HCT116 (cell line): ENCODE data around the gene PAPPA2. TPM values are rescaled to one million over a fixed set of nuclear protein-coding genes. Genes with fewer than 3 reads are reported as not detected.

Experiments used
- ATAC-seq: fragments of 200-7000 bp; cut with Tn5 transposase; 2 replicates; pipeline ENCODE4 v1.9.1; 2020; ENCODE audit warnings: mild to moderate bottlenecking, moderate library complexity
- BruUV-seq: library from RNA; stranded (reverse); fragments of 400-500 nt; replicated peaks from 2 replicates; lab custom pipeline; 2021; lab: Mats Ljungman, UMichigan
- CTCF ChIA-PET: fragments of 300-600 bp; sonication (Branson Sonifier 250); formaldehyde crosslinking; loops from one replicate; lab custom pipeline; 2021; ENCODE audit warnings: antibody characterized with exemption; lab: Charles Lee
- POLR2A ChIA-PET: fragments of 300-600, 350-600 bp; sonication (Branson Sonifier 250); formaldehyde crosslinking; loops from one replicate; lab custom pipeline; 2021; ENCODE audit warnings: antibody characterized with exemption; lab: Charles Lee
- RAD21 ChIA-PET, 2 experiments: fragments of 300-600 bp; sonication (Branson Sonifier 250); formaldehyde crosslinking; loops; one replicate each; lab custom pipeline; 2023; ENCODE audit warnings: low total read pairs in 2 of 2; ENCODE audit not compliant: uncharacterized antibody in 2 of 2, unreplicated experiment in 2 of 2, low non-redundant PET in 1 of 2; lab: Charles Lee
- DNase-seq: peaks from one replicate; pipeline ENCODE4 v3.0.0-alpha.2; 2010; ENCODE audit warnings: low read depth, low spot score
- H2AFZ ChIP-seq: fragments of 200-600 bp; shearing (Covaris generic), sonication (generic); 2 replicates; pipeline ENCODE4 v1.6.1; 2017; ENCODE audit warnings: low read depth, mixed run types, mixed read lengths, antibody characterized with exemption, low read length; ENCODE audit not compliant: poor library complexity, severe bottlenecking
- H3K27ac ChIP-seq: 2 replicates; pipeline ENCODE4 v1.5.1; 2012; ENCODE audit warnings: low read depth, low read length
- H3K27me3 ChIP-seq: fragments of 200-600 bp; sonication (generic); 2 replicates; pipeline ENCODE4 v1.6.1; 2016; ENCODE audit warnings: mixed run types, low read length, mixed read lengths; ENCODE audit not compliant: insufficient read depth
- H3K36me3 ChIP-seq, 2 experiments: fragments of 200-500 bp in 1 of 2; fragments of 200-600 bp in 1 of 2; sonication (Bioruptor generic) in 1 of 2; sonication (generic) in 1 of 2; 2 replicates each; pipeline versions ENCODE4 v1.5.1 to v1.6.1; 2014 to 2016; ENCODE audit warnings: low read length in 2 of 2, inconsistent platforms in 1 of 2, mixed read lengths in 1 of 2, mixed run types in 1 of 2; ENCODE audit not compliant: insufficient read depth in 2 of 2, control insufficient read depth in 1 of 2
- H3K4me1 ChIP-seq, 2 experiments: fragments of 200-600 bp in 1 of 2; sonication (generic) in 1 of 2; 2 replicates each; pipeline versions ENCODE4 v1.5.1 to v1.6.1; 2012 to 2017; ENCODE audit warnings: low read length in 2 of 2, inconsistent platforms in 1 of 2, mild to moderate bottlenecking in 1 of 2, mixed read lengths in 1 of 2, mixed run types in 1 of 2, moderate library complexity in 1 of 2; ENCODE audit not compliant: insufficient read depth in 2 of 2, control insufficient read depth in 1 of 2
- H3K4me2 ChIP-seq: fragments of 200-600 bp; sonication (generic); 2 replicates; pipeline ENCODE4 v1.6.1; 2017; ENCODE audit warnings: mixed run types, low read length, mixed read lengths
- H3K4me3 ChIP-seq, 2 experiments: fragments of 200-600 bp in 1 of 2; sonication (generic) in 1 of 2; replicated peaks in 1 of 2; 2 replicates each; pipeline ENCODE4 v1.5.1; 2011 to 2016; ENCODE audit warnings: low read length in 2 of 2, control low read depth in 1 of 2, low read depth in 1 of 2, mild to moderate bottlenecking in 1 of 2, mixed read lengths in 1 of 2, mixed run types in 1 of 2
- H3K79me2 ChIP-seq: fragments of 200-600 bp; sonication (generic); 2 replicates; pipeline ENCODE4 v1.6.1; 2017; ENCODE audit warnings: mild to moderate bottlenecking, mixed run types, low read length, moderate library complexity, mixed read lengths; ENCODE audit not compliant: insufficient read depth
- H3K9ac ChIP-seq: fragments of 200-600 bp; sonication (generic); 2 replicates; pipeline ENCODE4 v1.6.1; 2016; ENCODE audit warnings: low read length, mixed read lengths
- H3K9me2 ChIP-seq: fragments of 200-600 bp; sonication (generic), shearing (Covaris generic); 2 replicates; pipeline ENCODE4 v1.6.1; 2017; ENCODE audit warnings: mixed run types, mild to moderate bottlenecking, moderate library complexity; ENCODE audit not compliant: insufficient read depth
- H3K9me3 ChIP-seq, 2 experiments: fragments of 200-500 bp in 1 of 2; fragments of 200-600 bp in 1 of 2; sonication (Bioruptor generic) in 1 of 2; sonication (generic) in 1 of 2; 2 replicates each; pipeline ENCODE4 v1.6.1; 2014 to 2017; ENCODE audit warnings: low read length in 2 of 2, mixed read lengths in 2 of 2, inconsistent platforms in 1 of 2, low read depth in 1 of 2, mild to moderate bottlenecking in 1 of 2, mixed run types in 1 of 2, moderate library complexity in 1 of 2; ENCODE audit not compliant: control insufficient read depth in 1 of 2, insufficient read depth in 1 of 2
- H4K20me1 ChIP-seq: fragments of 200-600 bp; sonication (generic), shearing (Covaris generic); 2 replicates; pipeline ENCODE4 v1.6.1; 2017; ENCODE audit warnings: mixed run types, mild to moderate bottlenecking, moderate library complexity; ENCODE audit not compliant: insufficient read depth
- ATF3 ChIP-seq: IDR thresholded peaks from 2 replicates; pipeline ENCODE4 v1.6.1; 2012
- CBX3 ChIP-seq: IDR thresholded peaks from 2 replicates; pipeline ENCODE4 v1.6.1; 2012; ENCODE audit warnings: low read depth
- CEBPB ChIP-seq: IDR thresholded peaks from 2 replicates; pipeline ENCODE4 v1.6.1; 2012; ENCODE audit warnings: low read depth
- CTCF ChIP-seq, 3 experiments: fragments of 200-600 bp in 1 of 3; sonication (generic) in 1 of 3; IDR thresholded peaks in 2 of 3; conservative IDR thresholded peaks in 1 of 3; 2 replicates each; pipeline ENCODE4 v1.5.1; 2012 to 2017; ENCODE audit warnings: low read depth in 2 of 3, low read length in 2 of 3, antibody characterized with exemption in 1 of 3, borderline replicate concordance in 1 of 3, control low read depth in 1 of 3, mild to moderate bottlenecking in 1 of 3, mixed read lengths in 1 of 3, mixed run types in 1 of 3, moderate library complexity in 1 of 3; ENCODE audit not compliant: insufficient read depth in 1 of 3
- EZH2 ChIP-seq: fragments of 200-600 bp; sonication (generic); IDR thresholded peaks from 2 replicates; pipeline ENCODE4 v1.6.1; 2017; ENCODE audit warnings: antibody characterized with exemption, mixed run types
- FOSL1 ChIP-seq: IDR thresholded peaks from 2 replicates; pipeline ENCODE4 v1.6.1; 2012; ENCODE audit warnings: low read depth
- JUND ChIP-seq: IDR thresholded peaks from 2 replicates; pipeline ENCODE4 v1.6.1; 2012
- MAX ChIP-seq: IDR thresholded peaks from 2 replicates; pipeline ENCODE4 v1.6.1; 2012
- POLR2A ChIP-seq: IDR thresholded peaks from 2 replicates; pipeline ENCODE4 v1.7.0; 2011; ENCODE audit warnings: borderline replicate concordance; ENCODE audit not compliant: insufficient read depth, insufficient read length; ENCODE audit errors: extremely low read depth
- RAD21 ChIP-seq: IDR thresholded peaks from 2 replicates; pipeline ENCODE4 v1.6.1; 2012; ENCODE audit warnings: low read depth, mild to moderate bottlenecking
- SIN3A ChIP-seq: IDR thresholded peaks from 2 replicates; pipeline ENCODE4 v1.6.1; 2012; ENCODE audit warnings: low read depth
- SP1 ChIP-seq: IDR thresholded peaks from 2 replicates; pipeline ENCODE4 v1.6.1; 2012; ENCODE audit warnings: low read depth
- SRF ChIP-seq: IDR thresholded peaks from 2 replicates; pipeline ENCODE4 v1.6.1; 2012; ENCODE audit warnings: low read depth
- YY1 ChIP-seq: IDR thresholded peaks from 2 replicates; pipeline ENCODE4 v1.6.1; 2011; ENCODE audit warnings: low read length, low read depth, moderate library complexity, mild to moderate bottlenecking; ENCODE audit not compliant: insufficient replicate concordance; ENCODE audit errors: extremely low read depth
- ZBTB33 ChIP-seq: IDR thresholded peaks from 2 replicates; pipeline ENCODE4 v1.6.1; 2011; ENCODE audit warnings: mild to moderate bottlenecking, low read length, moderate library complexity; ENCODE audit not compliant: insufficient replicate concordance; ENCODE audit errors: extremely low read depth
- ZFX ChIP-seq: fragments of 450-650 bp; IDR thresholded peaks from 2 replicates; pipeline ENCODE4 v1.6.1; 2017
- ZNF274 ChIP-seq: fragments of 200-500 bp; sonication (Bioruptor generic); IDR thresholded peaks from 2 replicates; pipeline ENCODE4 v1.6.1; 2014; ENCODE audit warnings: mild to moderate bottlenecking, low read depth, low read length, inconsistent platforms
- intact Hi-C: fragments of 100-400 bp; cut with micrococcal nuclease; formaldehyde crosslinking; loops from 2 replicates; pipeline ENCODE4 v1.10.0; 2022
- total RNA-seq: library from RNA; stranded (reverse); gene quantifications from one replicate; pipeline ENCODE4 v1.2.1, GENCODE V29; 2021; ENCODE audit not compliant: unreplicated experiment

The PAPPA2 gene
- total RNA-seq, 1 experiment from 2014 or later = not detected

GRCh38 chr1:176619261-176619660 is 156.3 kb downstream of the PAPPA2 start:
- no peak for DNase-seq
- BruUV-seq = no TSS peak

More at GRCh38 chr1:176619261-176619660, 156.3 kb downstream of the PAPPA2 start:
- no peaks in the 10 kb centered on the region for H3K9me2 ChIP-seq
- no peaks in the 10 kb centered on the region for H3K4me1 ChIP-seq
- H2AFZ ChIP-seq = no peak overlapping the region
- H3K4me3 ChIP-seq = no peak overlapping the region
- H3K9me3 ChIP-seq = no peaks in the 10 kb centered on the region
- H3K27me3 ChIP-seq = peaks cover 9% of the 10 kb centered on the region
- POLR2A ChIA-PET = no interaction called here
- no peak overlapping the region for H3K4me2 ChIP-seq
- H3K9ac ChIP-seq = no peak overlapping the region
- no peak for ATAC-seq
- CTCF ChIA-PET = no interaction called here
- H3K27ac ChIP-seq = no peak overlapping the region
- intact Hi-C loops = no loop called here
- no peaks in the 10 kb centered on the region for H4K20me1 ChIP-seq
- H3K79me2 ChIP-seq = no peaks in the 10 kb centered on the region
- TF ChIP-seq ATF3 (no peak), ZBTB33 (no peak), POLR2A (no peak), RAD21 (no peak), YY1 (no peak), MAX (no peak), CTCF (IDR thresholded peaks at IDR 0.05 in 2 of 3, conservative IDR thresholded peaks at IDR 0.05 in 1 of 3; ENCODE audit: borderline replicate concordance in 1 of 3, insufficient read depth in 1 of 3, low read depth in 2 of 3, low read length in 2 of 3) (no peak), SRF (no peak), ZNF274 (no peak), SP1 (no peak), CBX3 (no peak), EZH2 (no peak), JUND (no peak), FOSL1 (no peak), SIN3A (no peak), CEBPB (no peak), ZFX (no peak)
- RAD21 ChIA-PET = no interaction called here
- H3K36me3 ChIP-seq = no peaks in the 10 kb centered on the region
